Sigmoid colon (tissue), 4 donors: ENCODE measurements around the gene RASSF8.

Experiments
- CTCF ChIP-seq, 4 experiments: fragments of 450-650 bp in 3 of 4; fragments of 200-600 bp in 1 of 4; IDR thresholded peaks; one replicate each; pipeline ENCODE4 v1.5.1; 2016 to 2019; ENCODE audit warnings: antibody characterized with exemption in 4 of 4, mild to moderate bottlenecking in 3 of 4, moderate library complexity in 2 of 4
- EP300 ChIP-seq, 4 donors: sonication (generic); formaldehyde crosslinking; IDR thresholded peaks; one replicate each; pipeline ENCODE4 v1.6.1; 2017; ENCODE audit warnings: antibody characterized with exemption in 4 of 4
- POLR2A ChIP-seq, 2 donors: fragments of 450-650 bp; IDR thresholded peaks; one replicate each; pipeline ENCODE4 v1.6.1; 2016; ENCODE audit warnings: antibody characterized with exemption in 2 of 2, mild to moderate bottlenecking in 2 of 2, moderate library complexity in 2 of 2
- POLR2AphosphoS5 ChIP-seq, 4 donors: sonication (generic); formaldehyde crosslinking; IDR thresholded peaks; one replicate each; pipeline ENCODE4 v1.6.1; 2017; ENCODE audit warnings: antibody characterized with exemption in 4 of 4

GRCh38 chr12:26044592-26044991 is 86.1 kb downstream of the RASSF8 start:
- TF ChIP-seq CTCF (IDR thresholded peaks at IDR 0.05) (no peak), EP300 (IDR thresholded peaks at IDR 0.05) (no peak), POLR2AphosphoS5 (IDR thresholded peaks at IDR 0.05) (no peak), POLR2A (IDR thresholded peaks at IDR 0.05) (no peak)
